Jurkat, Clone E6-1 (cell line): ENCODE measurements around the gene DPH1.
A peak's percentile ranks its signal among the peaks of the same experiment; 100 is the strongest.

Experiments used
- DNase-seq: peaks from one replicate; pipeline ENCODE4 v3.0.0-alpha.2; 2011; ENCODE audit warnings: low read depth, low spot score
- H3K4me3 ChIP-seq: 2 replicates; pipeline ENCODE4 v1.5.1; 2011; ENCODE audit warnings: mild to moderate bottlenecking, low read length, control low read depth, moderate library complexity

The DPH1 gene

DNA sequence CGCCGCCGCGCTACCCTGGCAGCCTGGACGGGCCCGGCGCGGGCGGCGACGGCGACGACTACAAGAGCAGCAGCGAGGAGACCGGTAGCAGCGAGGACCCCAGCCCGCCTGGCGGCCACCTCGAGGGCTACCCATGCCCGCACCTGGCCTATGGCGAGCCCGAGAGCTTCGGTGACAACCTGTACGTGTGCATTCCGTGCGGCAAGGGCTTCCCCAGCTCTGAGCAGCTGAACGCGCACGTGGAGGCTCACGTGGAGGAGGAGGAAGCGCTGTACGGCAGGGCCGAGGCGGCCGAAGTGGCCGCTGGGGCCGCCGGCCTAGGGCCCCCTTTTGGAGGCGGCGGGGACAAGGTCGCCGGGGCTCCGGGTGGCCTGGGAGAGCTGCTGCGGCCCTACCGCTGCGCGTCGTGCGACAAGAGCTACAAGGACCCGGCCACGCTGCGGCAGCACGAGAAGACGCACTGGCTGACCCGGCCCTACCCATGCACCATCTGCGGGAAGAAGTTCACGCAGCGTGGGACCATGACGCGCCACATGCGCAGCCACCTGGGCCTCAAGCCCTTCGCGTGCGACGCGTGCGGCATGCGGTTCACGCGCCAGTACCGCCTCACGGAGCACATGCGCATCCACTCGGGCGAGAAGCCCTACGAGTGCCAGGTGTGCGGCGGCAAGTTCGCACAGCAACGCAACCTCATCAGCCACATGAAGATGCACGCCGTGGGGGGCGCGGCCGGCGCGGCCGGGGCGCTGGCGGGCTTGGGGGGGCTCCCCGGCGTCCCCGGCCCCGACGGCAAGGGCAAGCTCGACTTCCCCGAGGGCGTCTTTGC is 28.0 kb downstream of the DPH1 start:
- no peak overlapping the region for H3K4me3 ChIP-seq
- no peak for DNase-seq

DNA sequence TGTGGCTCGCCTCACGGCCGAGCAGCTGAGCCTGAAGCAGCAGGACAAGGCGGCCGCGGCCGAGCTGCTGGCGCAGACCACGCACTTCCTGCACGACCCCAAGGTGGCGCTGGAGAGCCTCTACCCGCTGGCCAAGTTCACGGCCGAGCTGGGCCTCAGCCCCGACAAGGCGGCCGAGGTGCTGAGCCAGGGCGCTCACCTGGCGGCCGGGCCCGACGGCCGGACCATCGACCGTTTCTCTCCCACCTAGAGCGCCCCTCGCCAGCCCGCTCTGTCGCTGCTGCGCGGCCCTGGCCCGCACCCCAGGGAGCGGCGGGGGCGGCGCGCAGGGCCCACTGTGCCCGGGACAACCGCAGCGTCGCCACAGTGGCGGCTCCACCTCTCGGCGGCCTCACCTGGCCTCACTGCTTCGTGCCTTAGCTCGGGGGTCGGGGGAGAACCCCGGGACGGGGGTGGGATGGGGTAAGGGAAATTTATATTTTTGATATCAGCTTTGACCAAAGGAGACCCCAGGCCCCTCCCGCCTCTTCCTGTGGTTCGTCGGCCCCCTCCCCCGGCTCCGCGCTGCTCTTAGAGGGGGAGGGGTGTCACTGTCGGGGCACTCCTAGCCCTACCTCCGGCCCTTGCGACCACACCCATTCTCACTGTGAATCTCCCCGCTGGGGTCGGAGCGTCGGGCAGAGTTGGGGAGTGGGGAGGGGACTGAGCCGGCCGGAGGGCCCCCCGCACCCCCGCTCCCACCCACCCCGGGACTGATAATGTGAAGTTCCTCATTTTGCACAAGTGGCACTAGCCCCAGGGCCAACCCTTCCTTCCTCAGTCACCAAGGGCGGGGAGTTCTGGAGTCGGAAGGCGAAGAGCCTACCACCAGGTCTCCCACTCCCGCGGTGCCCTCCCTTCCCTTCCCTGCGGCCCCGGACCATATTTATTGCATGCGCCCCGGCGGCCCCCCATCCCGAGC is 28.9 kb downstream of the DPH1 start:
- DNase-seq: no peak
- H3K4me3 ChIP-seq: no peak overlapping the region

DNA sequence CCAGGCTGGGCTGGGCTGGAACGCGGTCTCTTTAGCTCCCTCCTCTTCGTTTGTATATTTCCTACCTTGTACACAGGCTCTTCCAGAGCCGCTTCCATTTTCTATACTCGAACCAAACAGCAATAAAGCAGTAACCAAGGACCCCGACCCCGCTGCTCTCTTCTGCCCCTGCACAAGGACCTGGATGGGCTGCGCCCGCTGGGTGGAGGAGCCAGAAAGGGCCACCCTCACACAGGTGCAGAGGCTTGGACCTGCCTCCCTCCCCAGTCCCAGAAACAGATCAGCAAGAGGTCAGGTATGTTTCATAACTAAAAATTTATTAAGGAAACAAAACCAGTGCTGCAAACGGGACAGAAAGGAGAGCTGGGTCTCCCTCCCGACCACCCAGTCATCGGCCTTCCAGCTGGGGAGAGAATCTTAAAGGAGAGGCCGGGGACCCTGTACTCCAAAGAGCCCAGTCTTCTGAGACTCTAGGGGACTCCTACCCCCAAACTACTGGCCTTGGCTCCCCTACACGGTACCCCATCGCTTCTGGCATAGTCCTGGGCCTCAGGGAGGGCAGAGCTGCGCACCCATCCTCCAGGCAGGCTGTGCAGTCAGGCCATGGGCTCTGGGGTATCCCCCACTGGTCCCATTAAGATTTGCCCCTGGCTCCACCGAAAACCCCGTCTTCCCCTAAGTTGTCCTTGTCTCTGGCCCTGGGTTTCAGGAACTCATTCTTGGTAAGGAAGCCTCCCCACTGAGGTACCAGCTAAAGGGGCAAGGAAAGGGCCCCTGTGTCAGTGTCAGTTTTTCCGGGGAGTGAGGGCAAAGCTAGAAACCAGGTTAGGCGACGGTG is 29.8 kb downstream of the DPH1 start:
- H3K4me3 ChIP-seq: no peak overlapping the region
- no peak for DNase-seq

DNA sequence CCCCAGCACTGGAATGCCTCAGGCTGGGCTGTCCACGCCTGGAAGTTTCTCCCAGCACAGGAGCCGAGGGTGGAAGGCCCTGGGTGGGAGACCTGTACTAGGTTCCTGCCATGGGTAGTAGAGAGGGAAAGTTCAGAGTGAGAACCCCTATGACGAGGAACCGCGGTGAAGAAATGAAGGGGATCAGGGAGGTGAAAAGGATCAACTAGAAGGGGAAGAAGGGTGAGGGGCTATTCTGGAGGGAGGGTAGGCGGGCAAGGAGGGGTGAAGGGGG is 30.4 kb downstream of the DPH1 start:
- no peak overlapping the region for H3K4me3 ChIP-seq
- no peak for DNase-seq

DNA sequence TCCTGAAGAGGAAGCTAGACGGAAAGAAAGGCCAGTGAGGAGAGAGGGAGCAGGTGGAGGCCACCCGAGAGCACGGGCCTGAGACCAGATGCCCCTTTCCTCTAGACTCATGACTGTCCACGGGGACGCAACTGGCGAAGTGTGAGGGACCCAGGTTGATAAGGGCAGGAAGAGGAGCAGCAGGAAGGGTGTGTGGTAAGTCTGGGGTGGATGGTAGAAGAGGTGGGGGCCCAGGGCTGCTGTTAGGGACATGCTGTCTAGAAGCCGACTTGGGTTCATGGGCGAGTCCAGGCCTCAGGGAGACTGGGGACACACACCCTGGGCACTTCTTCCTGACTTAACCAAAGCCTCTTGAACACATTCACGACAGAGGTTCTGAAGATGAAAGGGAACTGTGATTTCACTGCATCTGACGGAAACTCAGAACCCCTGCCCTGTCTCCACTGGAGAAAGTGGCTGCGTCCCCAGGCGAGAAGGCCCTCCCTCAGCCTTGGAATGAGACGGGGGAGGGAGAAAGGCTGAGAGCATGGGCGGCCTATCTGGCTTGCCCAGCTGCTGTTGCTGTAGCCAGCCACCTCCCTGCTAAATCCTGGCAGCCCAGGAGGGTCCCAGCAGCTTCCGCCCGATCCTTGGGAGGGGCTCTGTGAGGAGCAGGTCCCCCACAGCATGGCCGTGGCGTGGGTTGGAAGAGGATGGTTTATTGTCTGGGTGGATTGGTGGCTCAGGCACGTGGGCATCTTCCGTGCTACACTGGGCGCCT is 30.9 kb downstream of the DPH1 start:
- no peak overlapping the region for H3K4me3 ChIP-seq
- DNase-seq: no peak

DNA sequence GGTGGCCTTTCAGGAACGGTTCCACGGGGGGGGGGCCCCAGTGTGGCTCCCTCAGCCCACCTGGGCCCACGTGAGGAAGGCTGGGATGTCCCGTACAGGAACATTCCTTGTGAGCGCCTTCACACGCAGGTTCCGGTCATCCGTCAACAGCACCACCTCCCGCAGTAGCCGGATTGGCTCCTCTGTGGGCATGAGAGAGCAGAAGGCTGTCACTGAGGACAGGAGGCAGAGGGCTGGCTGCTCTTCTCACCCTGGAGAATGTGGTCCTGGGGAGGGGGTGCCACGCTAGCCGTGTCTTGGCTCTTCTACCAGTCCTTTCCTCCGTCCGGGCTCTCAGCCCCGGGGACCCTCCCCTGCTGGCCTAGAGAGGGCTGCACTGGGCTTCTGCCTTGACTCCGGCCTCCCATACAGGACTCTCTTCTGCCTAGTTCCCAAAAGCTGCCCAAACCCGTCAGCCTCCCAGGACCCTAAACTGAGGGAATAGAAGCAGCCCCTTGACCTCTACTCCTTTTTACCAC is 31.5 kb downstream of the DPH1 start:
- H3K4me3 ChIP-seq: no peak overlapping the region
- no peak for DNase-seq

DNA sequence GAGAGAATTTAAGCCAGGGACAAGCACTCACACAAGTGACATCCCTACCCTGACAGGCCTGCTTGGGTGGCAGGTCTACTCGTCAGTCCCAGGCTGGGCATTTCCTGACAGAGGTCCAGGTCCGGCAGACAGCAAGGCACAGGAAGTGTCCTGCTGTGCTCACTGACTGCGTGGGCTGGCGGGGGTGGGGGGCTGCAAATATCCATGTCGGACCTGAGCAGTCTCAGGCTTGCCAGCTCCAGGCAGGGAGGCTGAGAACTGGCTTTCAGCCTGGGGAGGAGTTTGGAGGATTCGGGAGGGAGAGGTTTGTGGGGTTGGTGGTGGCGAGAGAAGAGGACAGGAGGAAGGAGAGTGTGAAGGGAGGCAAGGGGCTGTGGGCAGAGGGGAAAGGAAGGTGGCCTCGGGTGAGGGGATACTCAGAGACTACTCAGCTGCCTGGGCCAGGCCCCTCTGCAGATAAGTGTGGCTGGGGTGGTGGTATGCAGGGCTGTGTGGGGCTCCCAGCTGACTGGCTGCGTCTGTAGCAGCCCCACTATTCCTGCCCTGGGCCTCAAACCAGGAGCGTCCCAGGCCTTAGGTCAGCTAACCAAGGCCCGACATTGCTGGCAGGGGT is 32.7 kb downstream of the DPH1 start:
- H3K4me3 ChIP-seq: no peak overlapping the region
- DNase-seq: no peak

DNA sequence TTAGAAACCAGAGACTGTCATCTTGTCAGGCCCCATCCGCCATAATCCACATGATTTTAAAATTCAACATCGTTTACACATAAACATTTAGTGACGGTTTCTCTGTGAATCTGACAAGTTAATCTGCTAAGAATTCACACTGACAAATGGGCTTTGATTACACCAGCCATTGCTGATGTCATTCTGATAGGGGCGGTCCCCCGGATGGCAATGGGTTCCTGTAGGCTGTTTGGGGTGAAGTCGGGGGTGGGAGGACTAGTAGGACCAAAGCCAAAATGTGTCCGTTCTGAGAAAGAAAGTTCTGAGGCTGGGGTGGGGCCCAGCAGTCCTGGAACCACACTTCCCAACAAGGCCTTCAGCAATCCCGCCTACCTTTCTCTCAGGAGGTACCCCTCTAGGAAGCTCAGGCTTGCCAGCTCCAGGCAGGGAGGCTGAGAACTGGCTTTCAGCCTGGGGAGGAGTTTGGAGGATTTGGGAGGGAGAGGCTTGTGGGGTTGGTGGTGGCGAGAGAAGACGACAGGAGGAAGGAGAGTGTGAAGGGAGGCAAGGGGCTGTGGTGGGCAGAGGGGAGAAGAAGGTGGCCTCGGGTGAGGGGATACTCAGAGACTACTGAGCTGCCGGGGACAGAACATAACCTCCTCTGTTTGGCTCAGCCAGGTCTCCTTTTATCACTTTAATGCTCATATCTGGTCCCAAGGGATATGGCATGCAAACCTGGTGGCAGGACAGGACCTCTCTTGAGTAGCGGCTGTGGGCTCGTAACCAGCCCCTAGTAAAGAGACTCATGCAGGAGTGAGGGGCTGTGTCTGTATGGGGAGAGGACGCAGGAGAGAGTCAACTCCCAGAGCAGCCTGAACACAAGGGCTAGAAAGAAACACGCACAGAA is 33.6 kb downstream of the DPH1 start:
- no peak overlapping the region for H3K4me3 ChIP-seq
- no peak for DNase-seq

DNA sequence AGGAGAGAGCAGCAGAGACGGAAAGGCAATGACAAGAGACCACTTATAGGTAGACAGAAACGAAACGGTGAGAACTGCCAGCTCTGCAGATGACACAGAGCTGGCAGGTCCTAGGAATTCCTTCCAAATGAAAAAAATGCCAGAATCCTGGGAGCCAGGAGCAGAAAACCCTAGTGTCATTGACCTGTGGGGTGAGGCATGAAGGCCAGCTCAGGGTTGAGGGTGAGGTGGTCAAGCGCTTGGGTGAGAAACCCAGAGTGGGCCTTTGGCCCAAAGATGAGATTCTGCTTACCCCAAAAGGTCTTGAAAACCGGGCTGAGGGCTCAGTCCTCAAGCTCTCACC is 34.2 kb downstream of the DPH1 start:
- DNase-seq: no peak
- H3K4me3 ChIP-seq: no peak overlapping the region

DNA sequence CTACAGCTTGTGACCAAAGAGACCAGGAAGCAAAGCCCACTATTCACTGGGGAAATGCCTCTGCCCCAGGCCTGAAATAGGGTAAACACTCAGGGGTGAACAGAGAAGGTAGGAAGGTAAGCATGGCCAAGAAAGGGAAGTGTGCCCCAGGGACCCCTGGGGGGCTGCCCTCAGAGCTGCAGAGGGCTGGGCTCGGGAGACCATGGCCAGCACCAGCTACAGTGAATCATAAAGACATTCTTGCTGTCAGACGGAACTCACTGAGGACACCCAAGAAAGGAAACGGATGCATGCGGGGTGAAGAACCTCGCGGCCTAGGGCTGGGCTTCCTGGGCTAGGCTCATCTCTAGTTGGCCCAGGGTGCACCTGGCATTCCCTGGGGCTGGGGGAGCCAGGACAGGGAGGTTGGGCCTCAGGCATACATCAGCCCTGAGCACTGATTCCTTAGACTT is 34.6 kb downstream of the DPH1 start:
- no peak overlapping the region for H3K4me3 ChIP-seq
- no peak for DNase-seq

DNA sequence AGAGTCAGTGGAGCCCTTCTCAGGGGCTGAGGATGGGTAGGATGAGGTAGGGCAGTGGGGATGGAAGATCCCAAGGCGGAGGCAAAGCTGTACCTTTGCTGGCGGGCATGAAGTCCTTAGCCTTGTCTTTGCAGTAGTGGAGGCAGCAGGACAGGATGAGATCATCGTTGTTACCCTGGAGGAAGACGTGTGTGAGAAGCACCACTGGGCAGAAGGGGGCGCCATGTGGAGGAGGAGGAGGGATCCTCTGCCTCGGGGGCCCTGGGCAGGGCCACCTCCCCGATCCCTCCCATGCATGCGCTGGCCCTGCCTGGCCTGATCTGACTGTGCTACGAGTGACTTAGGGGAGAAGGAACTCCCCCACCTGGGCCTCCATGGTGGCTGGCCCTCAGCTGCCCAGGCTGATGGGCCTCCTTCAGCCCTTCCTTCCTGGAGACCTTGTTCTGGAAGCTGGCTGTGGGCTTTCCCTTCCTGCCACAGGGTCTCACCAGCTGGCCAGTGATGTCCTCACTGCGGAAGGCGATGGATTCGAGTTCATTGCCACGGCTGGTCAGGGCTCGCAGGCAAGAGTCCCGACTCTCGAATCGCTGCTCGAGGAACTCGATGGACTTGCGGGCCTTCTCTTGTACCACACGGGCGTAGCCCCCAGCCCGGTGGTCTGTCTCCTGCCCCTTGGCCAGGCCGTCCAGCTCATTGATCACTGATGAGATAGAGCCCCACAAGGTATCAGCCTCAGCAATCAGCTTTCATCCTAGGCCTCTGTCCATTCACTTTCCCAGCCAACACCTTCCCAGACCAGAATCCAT is 35.2 kb downstream of the DPH1 start:
- DNase-seq: peak; percentile 63
- no peak overlapping the region for H3K4me3 ChIP-seq

DNA sequence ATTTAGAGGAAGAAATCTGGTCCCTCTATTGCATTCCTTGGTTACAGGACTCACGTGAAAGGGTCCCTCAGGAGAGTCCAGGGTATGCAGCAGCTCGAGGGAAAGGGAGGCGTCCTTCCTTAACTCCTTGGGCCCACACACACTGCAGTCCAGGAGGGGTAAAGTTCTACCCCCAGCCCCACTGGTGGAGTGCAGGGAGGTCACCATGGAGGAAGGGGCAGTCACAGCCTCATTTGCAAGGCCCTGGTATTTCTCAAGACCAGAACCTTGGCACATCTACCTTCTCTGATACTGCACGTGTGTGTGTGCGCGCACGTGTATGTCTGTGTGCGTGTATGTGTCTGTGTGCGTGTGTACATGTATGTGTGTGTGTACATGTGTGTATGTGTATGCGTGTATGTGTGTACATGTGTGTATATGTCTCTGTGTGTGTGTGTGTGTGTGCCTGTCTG is 36.0 kb downstream of the DPH1 start:
- no peak for DNase-seq
- no peak overlapping the region for H3K4me3 ChIP-seq

DNA sequence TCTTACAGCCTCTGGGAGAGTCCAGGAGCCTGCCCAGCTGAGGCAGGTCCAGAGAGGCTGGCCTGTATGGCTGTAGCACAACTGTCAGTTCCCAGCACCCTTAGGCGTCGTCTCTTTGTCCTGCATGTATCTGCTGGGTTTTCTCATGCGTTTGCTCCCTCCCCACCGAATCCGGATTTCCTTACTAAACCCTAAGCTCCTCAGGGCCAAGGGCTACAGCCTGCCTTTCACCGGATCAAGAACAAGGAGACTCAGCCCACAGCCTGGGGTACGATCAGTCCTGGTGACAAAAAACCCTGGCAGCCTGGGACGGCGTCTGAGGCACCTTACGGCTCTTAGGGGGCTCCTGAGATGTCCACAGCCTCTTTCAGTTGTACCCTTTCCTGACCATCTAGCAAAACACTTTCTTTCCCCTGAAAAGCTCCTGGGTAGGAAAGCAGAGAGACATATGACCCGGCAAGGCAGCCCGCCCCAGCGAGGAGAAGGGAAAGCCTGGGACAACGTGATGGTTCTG is 37.2 kb downstream of the DPH1 start:
- peak overlapping the region; percentile 47 for H3K4me3 ChIP-seq

DNA sequence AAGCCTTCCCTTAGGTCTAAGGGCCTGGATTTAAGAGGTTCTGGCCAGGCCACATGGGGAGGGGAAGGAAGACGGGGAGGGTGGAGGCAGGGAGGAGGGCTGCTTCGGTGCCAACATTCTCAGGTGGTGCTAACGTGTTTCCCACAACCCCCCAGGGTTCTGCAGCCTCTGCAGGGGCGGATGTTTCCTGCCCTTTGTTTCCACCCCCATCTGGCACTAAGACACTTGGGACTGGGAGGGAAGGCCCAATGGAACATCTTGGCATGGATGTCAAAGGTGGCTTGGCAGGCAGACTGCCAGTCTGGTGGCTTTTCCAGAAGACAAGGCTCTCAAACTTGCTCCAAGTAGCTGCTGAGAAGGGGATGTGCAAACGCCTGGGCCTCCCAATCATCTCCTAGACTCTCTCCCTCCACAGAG is 37.7 kb downstream of the DPH1 start:
- DNase-seq: peak; percentile 91
- H3K4me3 ChIP-seq: peak overlapping the region; percentile 47

More for the DNA sequence above, 37.2 kb downstream of the DPH1 start:
- no peak for DNase-seq

DNA sequence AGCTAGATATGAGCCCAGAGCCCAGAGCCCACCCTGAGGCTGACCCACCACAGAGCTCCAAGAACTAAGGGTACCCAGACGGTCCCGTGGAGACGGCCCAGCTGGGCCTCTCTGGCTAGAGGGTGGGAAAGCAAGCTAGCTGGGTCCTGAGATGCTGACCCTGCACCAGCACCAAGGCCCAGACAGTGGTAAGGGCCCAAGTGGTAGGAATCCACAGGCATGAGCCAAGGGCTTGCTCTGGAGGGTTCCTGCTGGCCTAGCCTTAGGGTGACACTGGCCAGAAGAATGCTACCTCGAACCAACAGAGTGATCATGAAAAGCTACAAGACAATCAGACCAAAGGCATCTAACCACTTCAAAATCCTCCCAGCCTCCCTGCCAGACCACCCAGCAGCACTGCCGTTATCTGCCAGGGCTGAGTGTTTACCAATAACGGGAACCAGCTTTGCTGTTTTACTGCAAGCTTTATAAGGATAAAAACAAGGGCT is 38.1 kb downstream of the DPH1 start:
- DNase-seq: peak; percentile 62
- peak overlapping the region; percentile 47 for H3K4me3 ChIP-seq

DNA sequence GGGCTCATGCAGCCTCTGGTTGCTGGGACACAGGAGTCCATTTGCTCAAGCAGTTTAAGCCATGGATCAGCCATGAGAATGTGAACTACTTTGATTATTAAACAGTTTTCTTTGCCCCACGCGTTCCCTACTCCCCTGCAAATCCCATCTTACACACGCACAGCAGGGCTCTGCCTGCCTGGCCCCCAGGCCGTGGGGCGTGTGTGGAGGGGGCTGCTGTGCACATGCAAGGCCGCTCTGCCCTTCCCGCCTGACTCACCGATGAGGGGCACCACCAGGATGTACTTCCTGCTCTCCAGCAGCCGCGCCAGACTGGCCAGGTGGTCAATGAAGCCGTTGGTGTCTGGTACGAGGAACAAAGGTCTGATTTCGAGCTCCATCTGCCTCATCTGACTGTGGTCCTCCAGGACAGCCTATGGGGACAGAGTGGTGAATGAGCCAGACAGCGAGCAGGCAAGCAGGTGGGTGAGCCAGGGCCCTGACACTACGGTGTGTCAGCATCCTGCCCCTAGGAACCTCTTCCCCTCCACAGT is 38.6 kb downstream of the DPH1 start:
- H3K4me3 ChIP-seq: peak overlapping the region; percentile 47
- DNase-seq: peak; percentile 74
